Astrocyte of the spinal cord (primary cell): ENCODE data around the gene TMEM50A.
"Not testable (repeated sequence)": the region's sequence is repeated elsewhere in the genome, so short reads cannot be mapped to it uniquely, and the experiment has no call there.

Experiments used
- DNase-seq: peaks from one replicate; pipeline ENCODE4 v3.0.0; 2011; ENCODE audit warnings: low read depth, low spot score
- H3K4me3 ChIP-seq: 2 replicates; pipeline ENCODE4 v1.5.1; 2011; ENCODE audit warnings: low read depth, mild to moderate bottlenecking, low read length, moderate library complexity
- in situ Hi-C: cut with HindIII; loops from 2 replicates; pipeline ENCODE4 v1.10.0; 2017; ENCODE audit warnings: low sequenced_read_pairs
- TF ChIP-seq, protein P1 (sequence below): IDR thresholded peaks from 2 replicates; pipeline ENCODE4 v1.5.1; 2012; ENCODE audit warnings: low read depth, mild to moderate bottlenecking, low read length, inconsistent platforms

TMEM50A gene

DNA sequence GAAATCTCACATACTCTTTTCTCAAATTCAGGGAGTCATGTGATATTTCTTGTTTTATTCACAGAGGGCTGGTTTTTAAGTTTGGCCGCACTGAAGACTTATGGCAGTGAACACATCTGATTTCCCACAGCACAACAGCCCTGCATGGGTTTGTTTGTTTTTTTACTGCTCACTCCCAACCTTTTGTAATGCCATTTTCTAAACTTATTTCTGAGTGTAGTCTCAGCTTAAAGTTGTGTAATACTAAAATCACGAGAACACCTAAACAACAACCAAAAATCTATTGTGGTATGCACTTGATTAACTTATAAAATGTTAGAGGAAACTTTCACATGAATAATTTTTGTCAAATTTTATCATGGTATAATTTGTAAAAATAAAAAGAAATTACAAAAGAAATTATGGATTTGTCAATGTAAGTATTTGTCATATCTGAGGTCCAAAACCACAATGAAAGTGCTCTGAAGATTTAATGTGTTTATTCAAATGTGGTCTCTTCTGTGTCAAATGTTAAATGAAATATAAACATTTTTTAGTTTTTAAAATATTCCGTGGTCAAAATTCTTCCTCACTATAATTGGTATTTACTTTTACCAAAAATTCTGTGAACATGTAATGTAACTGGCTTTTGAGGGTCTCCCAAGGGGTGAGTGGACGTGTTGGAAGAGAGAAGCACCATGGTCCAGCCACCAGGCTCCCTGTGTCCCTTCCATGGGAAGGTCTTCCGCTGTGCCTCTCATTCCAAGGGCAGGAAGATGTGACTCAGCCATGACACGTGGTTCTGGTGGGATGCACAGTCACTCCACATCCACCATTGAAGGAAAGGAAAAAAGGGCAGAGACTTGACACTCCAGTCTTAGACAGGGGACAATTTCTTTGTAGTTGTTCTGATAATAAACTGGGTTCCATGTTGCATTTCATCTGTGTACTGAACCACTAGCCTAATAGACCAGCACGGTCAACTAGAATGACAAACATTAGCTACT, 22.8 kb downstream of the TMEM50A start:
- DNase-seq: peak; percentile 73
- H3K4me3 ChIP-seq: no peak overlapping the region
- TF ChIP-seq, protein P1, sequence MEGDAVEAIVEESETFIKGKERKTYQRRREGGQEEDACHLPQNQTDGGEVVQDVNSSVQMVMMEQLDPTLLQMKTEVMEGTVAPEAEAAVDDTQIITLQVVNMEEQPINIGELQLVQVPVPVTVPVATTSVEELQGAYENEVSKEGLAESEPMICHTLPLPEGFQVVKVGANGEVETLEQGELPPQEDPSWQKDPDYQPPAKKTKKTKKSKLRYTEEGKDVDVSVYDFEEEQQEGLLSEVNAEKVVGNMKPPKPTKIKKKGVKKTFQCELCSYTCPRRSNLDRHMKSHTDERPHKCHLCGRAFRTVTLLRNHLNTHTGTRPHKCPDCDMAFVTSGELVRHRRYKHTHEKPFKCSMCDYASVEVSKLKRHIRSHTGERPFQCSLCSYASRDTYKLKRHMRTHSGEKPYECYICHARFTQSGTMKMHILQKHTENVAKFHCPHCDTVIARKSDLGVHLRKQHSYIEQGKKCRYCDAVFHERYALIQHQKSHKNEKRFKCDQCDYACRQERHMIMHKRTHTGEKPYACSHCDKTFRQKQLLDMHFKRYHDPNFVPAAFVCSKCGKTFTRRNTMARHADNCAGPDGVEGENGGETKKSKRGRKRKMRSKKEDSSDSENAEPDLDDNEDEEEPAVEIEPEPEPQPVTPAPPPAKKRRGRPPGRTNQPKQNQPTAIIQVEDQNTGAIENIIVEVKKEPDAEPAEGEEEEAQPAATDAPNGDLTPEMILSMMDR: no peak
- in situ Hi-C loops: no loop called here

DNA sequence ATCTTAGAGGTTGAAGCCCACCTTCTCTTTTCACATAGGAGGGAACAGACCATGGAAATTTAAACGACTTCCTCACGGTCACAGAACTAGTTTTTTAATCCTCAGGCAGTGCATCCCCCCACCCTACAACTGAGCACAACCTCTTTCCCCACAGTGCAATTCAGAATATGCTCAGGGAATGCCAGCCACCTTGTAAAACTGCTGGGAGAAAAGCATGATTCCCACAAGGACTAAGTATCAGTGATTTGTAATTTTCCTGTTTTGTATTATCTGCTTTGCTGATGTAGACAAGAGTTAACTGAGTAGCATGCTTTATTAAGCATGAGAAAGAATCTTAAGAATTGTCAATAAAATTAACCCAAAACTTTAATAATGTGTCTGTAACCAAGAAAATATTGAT, 23.8 kb downstream of the TMEM50A start:
- H3K4me3 ChIP-seq: no peak overlapping the region
- DNase-seq: no peak
- TF ChIP-seq, protein P1: no peak
- in situ Hi-C loops: no loop called here

DNA sequence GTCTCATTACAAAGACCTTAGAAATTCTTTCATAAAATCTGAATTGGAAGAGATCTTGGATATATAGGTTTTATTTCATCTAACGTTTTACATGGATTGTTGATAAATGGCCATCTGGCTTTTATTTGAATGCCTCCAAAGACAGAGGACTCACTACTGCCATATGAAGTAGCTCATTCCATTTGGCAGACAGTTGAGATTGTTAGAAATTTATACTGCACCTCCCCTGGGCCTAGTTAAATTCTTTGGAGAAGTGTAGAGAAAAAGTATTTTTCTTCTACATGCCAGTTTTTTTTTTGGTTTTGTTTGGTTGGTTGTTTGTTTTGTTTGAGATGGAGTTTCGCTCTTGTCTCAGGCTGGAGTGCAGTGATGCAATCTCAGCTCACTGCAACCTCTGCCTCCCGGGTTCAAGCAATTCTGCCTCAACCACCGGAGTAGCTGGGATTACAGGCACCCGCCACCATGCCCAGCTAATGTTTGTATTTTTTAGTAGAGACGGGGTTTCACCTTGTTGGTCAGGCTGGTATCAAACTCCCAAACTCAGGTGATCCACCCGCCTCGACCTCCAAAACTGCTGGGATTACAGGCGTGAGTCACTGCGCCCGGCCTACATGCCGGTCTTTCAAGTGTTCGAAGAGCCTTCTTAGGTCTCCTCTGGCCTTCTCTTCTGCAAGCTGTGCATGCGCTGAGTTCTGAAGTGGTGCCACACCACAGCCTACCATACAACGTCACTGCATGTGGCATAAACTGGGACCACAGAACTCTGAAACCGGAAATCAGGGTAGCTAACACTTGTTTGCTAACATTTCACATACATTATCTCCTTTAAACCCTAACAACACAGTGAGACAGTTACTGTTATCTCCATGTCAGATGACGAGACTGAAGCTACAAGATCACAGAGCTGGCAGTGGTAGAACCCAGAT, 24.8 kb downstream of the TMEM50A start:
- in situ Hi-C loops, DNase-seq, H3K4me3 ChIP-seq: not testable (repeated sequence)

DNA sequence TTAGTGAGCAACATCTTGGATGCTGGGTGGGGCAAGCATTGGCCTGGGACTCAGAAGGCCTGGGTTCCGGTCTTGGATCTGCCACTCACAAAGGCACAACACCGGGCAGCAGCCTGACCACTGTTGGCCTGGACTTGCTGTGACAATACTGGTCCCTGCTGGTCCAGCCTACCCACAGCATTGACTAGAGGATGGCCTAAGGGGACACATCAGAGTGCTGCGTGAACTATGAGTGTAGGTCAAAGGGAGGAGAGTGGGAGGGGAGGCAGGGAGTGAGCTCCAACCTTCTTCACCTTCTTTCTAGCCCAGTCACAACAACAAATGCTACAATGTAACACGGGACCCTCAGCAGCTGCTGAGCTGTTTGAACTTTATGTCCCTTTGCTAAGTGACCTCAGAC, 31.1 kb downstream of the TMEM50A start:
- no peak for DNase-seq
- H3K4me3 ChIP-seq: no peak overlapping the region
- TF ChIP-seq, protein P1: no peak
- in situ Hi-C loops: no loop called here

DNA sequence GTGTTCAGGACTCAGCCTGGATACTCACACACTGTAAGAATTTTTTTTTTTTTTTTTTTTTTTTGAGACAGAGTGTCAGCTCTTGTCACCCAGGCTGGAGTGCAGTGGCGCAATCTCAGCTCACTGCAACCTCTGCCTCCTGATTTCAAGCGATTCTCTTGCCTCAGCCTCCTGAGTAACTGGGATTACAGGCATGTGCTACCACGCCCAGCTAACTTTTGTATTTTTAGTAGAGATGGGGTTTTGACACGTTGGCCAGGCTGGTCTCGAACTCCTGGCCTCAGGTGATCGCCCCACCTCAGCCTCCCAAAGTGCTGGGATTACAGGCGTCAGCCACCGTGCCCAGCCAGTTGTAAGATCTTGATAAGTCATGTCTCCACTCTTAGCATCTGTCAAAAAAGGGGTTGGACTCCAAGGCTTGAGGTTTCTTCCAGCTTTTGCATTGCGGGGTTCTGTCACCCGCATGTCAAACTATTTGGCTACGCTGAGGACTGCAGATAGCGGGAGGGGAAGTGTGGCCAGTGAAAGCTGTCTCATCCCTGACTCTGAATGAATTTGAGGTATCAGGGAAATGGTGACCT, 31.6 kb downstream of the TMEM50A start:
- in situ Hi-C loops, DNase-seq, H3K4me3 ChIP-seq: not testable (repeated sequence)

DNA sequence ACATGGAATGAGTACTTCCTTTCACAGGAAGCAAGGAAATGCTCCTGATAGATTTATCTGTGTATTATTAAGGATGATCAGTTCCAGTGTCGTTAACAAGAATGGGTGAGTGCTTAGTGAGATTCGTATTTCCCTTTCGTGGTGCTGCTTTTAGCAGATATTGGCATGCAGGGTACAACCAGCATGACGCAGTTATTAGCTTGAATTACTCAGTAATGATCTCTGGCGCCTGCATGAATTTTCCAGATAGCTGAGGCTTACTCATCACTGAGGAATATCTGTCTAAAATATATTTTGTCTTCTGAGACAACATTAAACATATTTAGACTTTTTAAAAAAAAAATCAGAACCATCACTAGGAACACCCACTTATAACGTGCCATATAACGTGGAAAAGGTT, 33.6 kb downstream of the TMEM50A start:
- H3K4me3 ChIP-seq, in situ Hi-C loops: not testable (repeated sequence)
- DNase-seq: peak; percentile 78

DNA sequence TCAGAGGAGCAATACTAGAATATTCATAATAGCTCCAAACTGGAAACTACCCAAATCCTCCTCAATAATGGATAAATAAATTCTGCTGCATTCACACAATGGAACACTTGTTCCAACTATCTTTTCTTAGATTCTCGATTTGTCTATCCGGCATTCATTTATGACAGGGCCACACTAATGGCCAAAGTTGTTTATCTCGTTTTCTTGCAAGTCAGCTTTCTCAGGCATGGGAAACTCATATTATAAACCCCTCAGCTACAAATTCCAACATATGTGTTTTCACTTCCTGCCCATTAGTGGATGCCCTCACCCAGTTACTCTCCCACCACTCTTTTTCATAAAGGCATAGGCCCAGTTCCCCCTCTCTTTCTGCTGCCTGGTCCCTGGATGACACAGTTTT, 40.2 kb downstream of the TMEM50A start:
- in situ Hi-C loops, DNase-seq, H3K4me3 ChIP-seq: not testable (repeated sequence)

DNA sequence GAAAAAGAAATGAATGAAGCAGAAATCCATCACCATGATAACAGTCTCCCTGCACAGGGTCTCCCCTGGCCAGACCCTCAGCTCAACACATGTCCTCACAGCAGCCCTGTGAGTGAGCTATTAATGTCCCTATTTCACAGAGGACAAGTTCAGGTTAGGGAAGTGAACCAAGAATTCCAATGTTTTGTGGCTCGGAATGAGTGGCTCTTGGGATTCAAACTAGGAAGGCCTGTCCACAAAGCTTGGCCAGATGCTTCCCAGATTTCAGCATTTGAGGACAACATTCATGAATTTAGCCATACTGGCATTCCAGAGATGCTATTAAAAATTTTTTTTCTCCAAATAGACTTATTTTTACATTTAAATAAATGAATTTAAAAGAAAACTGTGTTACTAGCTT, 44.4 kb downstream of the TMEM50A start:
- H3K4me3 ChIP-seq, in situ Hi-C loops, DNase-seq: not testable (repeated sequence)

DNA sequence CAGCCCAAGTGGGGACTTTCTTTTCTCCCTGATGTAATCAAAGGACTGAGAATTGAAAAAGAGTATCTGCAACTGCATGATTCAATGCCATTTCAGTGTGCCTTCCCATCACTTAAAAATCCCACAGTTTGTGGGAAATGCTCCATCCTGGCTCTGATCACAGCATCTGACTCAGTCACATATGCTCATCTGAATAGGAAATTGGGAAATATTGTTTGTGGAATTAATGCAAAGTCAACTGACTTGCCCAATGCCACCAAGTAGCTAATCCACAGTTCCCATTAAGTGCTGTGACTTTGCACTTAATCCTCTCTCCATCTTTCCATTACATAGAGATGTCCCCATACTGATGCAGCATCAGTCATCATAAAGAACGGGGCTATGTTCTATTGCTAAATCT, 45.0 kb downstream of the TMEM50A start:
- in situ Hi-C loops, DNase-seq, H3K4me3 ChIP-seq: not testable (repeated sequence)

DNA sequence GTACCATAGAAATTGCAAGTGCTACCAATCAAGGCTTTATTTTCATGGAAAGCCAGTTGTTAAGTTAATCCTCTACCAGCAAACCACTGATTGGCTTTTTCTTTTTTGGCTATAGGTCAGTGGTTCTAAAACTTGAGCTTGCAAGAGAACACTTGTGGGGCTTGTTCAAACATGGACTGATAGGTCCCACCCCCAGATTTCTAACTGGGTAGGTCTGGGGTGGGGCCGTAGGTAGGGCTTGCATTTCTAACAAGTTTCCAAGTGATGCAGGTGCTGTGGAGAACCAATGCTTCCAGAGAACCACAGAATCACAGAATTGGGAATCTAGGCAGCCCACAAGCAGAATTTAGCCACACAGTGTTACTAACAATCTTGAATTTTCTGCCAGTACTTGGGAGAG, 45.7 kb downstream of the TMEM50A start:
- DNase-seq, in situ Hi-C loops, H3K4me3 ChIP-seq: not testable (repeated sequence)

DNA sequence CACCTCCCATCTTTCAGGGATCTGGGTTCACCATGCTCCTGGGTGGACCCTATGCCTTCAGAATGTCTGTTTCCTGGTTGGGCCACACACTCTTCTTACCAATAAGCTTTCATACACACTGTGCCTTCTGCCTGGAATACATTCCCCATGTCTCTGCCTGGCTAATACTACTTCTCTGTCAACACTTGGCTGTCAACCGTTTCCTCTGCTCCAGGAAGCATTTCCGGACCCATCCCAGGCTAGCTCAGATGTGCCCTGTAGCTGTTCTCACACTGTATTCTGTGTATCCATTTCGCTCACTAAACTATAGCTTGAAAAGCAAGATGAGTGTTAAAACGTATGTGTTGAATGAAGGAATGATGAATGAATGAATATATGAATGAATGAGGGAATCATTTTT, 49.0 kb downstream of the TMEM50A start:
- in situ Hi-C loops, DNase-seq, H3K4me3 ChIP-seq: not testable (repeated sequence)

DNA sequence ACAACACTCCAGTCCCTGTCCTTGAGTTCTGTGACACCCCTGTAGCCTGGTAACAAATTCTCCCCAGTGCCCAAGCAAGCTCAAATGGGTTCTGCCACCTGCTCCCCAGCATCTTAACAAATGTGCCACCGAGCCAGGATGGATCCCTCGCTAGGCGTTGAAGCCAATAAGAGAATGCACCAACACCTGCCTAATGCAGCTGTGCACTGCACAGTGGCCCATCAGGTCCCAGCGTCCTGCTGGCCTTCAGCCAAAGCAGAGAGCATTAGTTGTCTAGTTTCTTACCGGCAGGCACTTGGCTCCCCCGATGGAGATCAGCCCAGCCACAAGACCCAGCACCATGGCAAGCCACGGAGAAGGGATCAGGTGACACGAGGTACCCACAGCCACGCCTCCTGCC, 50.6 kb downstream of the TMEM50A start:
- DNase-seq, in situ Hi-C loops, H3K4me3 ChIP-seq: not testable (repeated sequence)

DNA sequence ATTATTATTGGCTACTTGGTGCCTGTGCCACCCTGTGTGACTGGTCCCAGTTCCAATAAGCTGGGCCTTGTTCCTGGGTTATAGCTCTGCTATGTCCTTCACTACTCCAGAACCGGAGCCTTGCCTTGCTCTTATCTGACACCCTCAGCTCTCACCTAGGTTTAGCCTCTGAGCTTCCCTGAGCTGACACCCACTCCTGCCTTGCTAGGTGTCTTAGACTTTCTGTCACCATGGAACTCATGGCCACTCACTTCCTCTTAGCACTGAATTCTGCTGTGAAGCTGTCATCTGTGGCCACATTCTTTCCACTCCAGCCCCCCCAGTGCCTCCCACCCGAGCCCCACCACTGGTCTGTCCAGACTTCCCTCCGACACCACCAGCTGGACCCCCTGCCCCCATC, 51.6 kb downstream of the TMEM50A start:
- DNase-seq, in situ Hi-C loops, H3K4me3 ChIP-seq: not testable (repeated sequence)
